ENCODE results near the gene TSHR. TPM values are rescaled to one million over a fixed set of nuclear protein-coding genes. Genes with fewer than 3 reads are reported as not detected.

Gene TSHR
- total RNA-seq, 2 donors from 2014 or later, result 0.58 TPM; not detected in 1

DNA sequence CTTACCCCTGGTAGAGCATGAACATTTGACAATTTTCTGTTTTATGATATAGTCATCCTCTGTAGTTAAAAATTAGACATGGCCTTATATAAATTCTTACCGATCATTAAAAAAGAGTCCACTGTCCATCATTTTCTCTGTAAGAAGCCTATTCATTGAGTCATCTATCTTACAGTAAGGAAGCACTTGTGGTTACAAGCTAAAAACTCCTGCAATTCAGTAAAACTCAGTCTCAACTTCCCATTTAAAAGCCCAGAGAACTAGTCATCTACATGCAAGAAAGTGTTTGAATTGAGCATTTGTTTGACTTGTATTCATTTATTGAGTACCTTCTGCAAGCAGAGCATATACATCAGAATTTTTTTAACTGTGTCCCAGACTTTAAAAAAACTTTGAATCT lies 202.0 kb downstream of the TSHR start:
- WGBS, 2 experiments (ENCODE audit: insufficient coverage in 1 of 2, insufficient read length in 1 of 2), result 86 to 100% methylated on average over 1 of the region's 1 CpG
- no peak overlapping the region for H3K4me3 Mint-ChIP-seq
- no peaks in the 10 kb centered on the region for H3K9me3 Mint-ChIP-seq
- Histone ChIP-seq H3K9me3 (ENCODE audit: control insufficient read depth, low read length) (no peaks in the 10 kb centered on the region), H3K9ac (ENCODE audit: extremely low read depth, low read length, poor library complexity, severe bottlenecking) (no peak overlapping the region), H3K27me3 (ENCODE audit: control insufficient read depth, insufficient read depth, low read length, poor library complexity, severe bottlenecking) (no peaks in the 10 kb centered on the region), H3K27ac (ENCODE audit: low read depth, low read length) (no peak overlapping the region), H3K4me3 (ENCODE audit: low read length) (no peak overlapping the region), H3K4me1 (ENCODE audit: control insufficient read depth, insufficient read depth, low read length) (no peaks in the 10 kb centered on the region), H3K36me3 (ENCODE audit: control insufficient read depth, insufficient read depth, low read length) (no peaks in the 10 kb centered on the region)
- no peak overlapping the region for H3K27ac Mint-ChIP-seq
- TF ChIP-seq, protein P1, sequence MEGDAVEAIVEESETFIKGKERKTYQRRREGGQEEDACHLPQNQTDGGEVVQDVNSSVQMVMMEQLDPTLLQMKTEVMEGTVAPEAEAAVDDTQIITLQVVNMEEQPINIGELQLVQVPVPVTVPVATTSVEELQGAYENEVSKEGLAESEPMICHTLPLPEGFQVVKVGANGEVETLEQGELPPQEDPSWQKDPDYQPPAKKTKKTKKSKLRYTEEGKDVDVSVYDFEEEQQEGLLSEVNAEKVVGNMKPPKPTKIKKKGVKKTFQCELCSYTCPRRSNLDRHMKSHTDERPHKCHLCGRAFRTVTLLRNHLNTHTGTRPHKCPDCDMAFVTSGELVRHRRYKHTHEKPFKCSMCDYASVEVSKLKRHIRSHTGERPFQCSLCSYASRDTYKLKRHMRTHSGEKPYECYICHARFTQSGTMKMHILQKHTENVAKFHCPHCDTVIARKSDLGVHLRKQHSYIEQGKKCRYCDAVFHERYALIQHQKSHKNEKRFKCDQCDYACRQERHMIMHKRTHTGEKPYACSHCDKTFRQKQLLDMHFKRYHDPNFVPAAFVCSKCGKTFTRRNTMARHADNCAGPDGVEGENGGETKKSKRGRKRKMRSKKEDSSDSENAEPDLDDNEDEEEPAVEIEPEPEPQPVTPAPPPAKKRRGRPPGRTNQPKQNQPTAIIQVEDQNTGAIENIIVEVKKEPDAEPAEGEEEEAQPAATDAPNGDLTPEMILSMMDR (conservative IDR thresholded peaks at IDR 0.05), result no peak
- DNase-seq, result no peak
- peaks cover 9% of the 10 kb centered on the region for H3K27me3 Mint-ChIP-seq (ENCODE audit: insufficient read depth)
- H3K36me3 Mint-ChIP-seq (ENCODE audit: low read depth), result no peaks in the 10 kb centered on the region
- no peaks in the 10 kb centered on the region for H3K4me1 Mint-ChIP-seq

DNA sequence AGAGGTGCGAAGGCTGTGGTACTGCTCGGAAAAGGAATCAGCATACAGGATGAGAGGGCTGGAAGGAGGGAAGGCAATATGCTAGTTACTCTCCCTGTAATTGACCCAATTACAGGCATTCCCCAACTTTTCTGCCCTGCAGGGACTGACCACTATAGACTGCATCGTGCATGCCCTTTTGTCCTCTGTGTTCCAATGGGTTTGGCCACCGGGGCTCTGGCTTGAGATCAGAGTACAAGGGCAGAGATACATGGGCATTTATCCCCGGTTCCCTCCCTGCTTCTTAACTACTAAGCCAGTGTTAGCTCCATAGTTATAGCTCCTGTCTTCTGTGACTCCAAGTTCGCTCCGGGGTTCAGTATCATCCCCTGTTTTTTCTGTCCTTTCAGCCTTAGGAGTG lies 205.7 kb downstream of the TSHR start:
- 85 to 90% methylated on average over 4 to 7 of the region's 7 CpGs for WGBS, 2 experiments (ENCODE audit: insufficient coverage in 1 of 2, insufficient read length in 1 of 2)
- TF ChIP-seq, protein P1 (conservative IDR thresholded peaks at IDR 0.05), result no peak
- H3K36me3 Mint-ChIP-seq (ENCODE audit: low read depth), result no peaks in the 10 kb centered on the region

DNA sequence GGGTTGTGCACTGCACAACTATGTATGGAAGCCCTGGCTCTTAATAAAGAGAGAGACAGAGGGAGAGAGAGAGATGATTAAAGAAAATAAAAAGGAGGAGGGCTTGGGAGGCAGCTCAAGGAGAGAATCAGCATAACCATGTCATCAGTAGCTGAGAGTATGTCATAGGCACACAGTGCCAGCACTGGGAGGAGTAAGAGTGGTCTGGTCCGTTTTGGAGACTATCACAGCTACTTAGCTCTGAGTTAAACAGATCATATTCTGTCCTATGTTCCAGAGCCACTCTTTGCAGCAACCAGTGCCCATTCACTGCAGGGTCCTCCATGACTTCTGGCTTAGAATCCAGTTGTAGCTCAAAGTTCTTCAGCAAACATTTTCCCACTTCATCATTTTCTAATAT lies 206.3 kb downstream of the TSHR start:
- Histone ChIP-seq H3K4me1 (ENCODE audit: control insufficient read depth, insufficient read depth, low read length) (no peaks in the 10 kb centered on the region), H3K4me3 (ENCODE audit: low read length) (no peak overlapping the region), H3K36me3 (ENCODE audit: control insufficient read depth, insufficient read depth, low read length) (no peaks in the 10 kb centered on the region), H3K9ac (ENCODE audit: extremely low read depth, low read length, poor library complexity, severe bottlenecking) (no peak overlapping the region), H3K27ac (ENCODE audit: low read depth, low read length) (no peak overlapping the region), H3K9me3 (ENCODE audit: control insufficient read depth, low read length) (no peaks in the 10 kb centered on the region), H3K27me3 (ENCODE audit: control insufficient read depth, insufficient read depth, low read length, poor library complexity, severe bottlenecking) (no peaks in the 10 kb centered on the region)
- Mint-ChIP-seq H3K4me1 (peaks cover 5% of the 10 kb centered on the region), H3K9me3 (no peaks in the 10 kb centered on the region), H3K36me3 (ENCODE audit: low read depth) (no peaks in the 10 kb centered on the region), H3K27me3 (ENCODE audit: insufficient read depth) (no peaks in the 10 kb centered on the region), H3K27ac (no peak overlapping the region), H3K4me3 (no peak overlapping the region)
- WGBS, 2 experiments (ENCODE audit: insufficient coverage in 1 of 2, insufficient read length in 1 of 2), result 70 to 88% methylated on average over 1 of the region's 1 CpG
- TF ChIP-seq, protein P1 (conservative IDR thresholded peaks at IDR 0.05), result no peak
- no peak for DNase-seq

More for the DNA sequence above, 205.7 kb downstream of the TSHR start:
- no peaks in the 10 kb centered on the region for H3K9me3 ChIP-seq (ENCODE audit: control insufficient read depth, low read length)
- H3K27ac ChIP-seq (ENCODE audit: low read depth, low read length), result no peak overlapping the region
- H3K4me3 Mint-ChIP-seq, result no peak overlapping the region
- no peak overlapping the region for H3K4me3 ChIP-seq (ENCODE audit: low read length)
- no peaks in the 10 kb centered on the region for H3K27me3 ChIP-seq (ENCODE audit: control insufficient read depth, insufficient read depth, low read length, poor library complexity, severe bottlenecking)
- H3K4me1 ChIP-seq (ENCODE audit: control insufficient read depth, insufficient read depth, low read length), result no peaks in the 10 kb centered on the region
- DNase-seq, result no peak
- H3K27me3 Mint-ChIP-seq (ENCODE audit: insufficient read depth), result no peaks in the 10 kb centered on the region
- no peak overlapping the region for H3K27ac Mint-ChIP-seq
- H3K4me1 Mint-ChIP-seq, result peaks cover 4% of the 10 kb centered on the region
- H3K9ac ChIP-seq (ENCODE audit: extremely low read depth, low read length, poor library complexity, severe bottlenecking), result no peak overlapping the region
- H3K36me3 ChIP-seq (ENCODE audit: control insufficient read depth, insufficient read depth, low read length), result no peaks in the 10 kb centered on the region
- H3K9me3 Mint-ChIP-seq, result no peaks in the 10 kb centered on the region

Measured in endodermal cell (in vitro differentiated cells).